ENCODE measurements around the gene FAM13A. TPM values are rescaled to one million over a fixed set of nuclear protein-coding genes. Genes with fewer than 3 reads are reported as not detected.

FAM13A gene
- total and polyA plus RNA-seq, 11 donors, result 3.7 to 30.4 (median 11.5) TPM

- DNase-seq (no peak), ATAC-seq (no peak)
- no peaks in the 10 kb centered on the region for H3K27me3 ChIP-seq
- no peak overlapping the region for H3K4me3 ChIP-seq
- H3K27ac ChIP-seq, result no peak overlapping the region
- no peak for TF ChIP-seq CTCF (IDR thresholded peaks at IDR 0.05)
- no peak for TF ChIP-seq POLR2A (IDR thresholded peaks at IDR 0.05)
- intact Hi-C loops (cut with DNase I), result no loop called here
- H3K36me3 ChIP-seq, result peaks cover 0 to 6% (median 0%) of the 10 kb centered on the region in 9 donors
- no peaks in the 10 kb centered on the region for H3K4me1 ChIP-seq
- H3K9me3 ChIP-seq, result peaks cover 0 to 17% (median 3%) of the 10 kb centered on the region in 12 donors
Measured at GRCh38 chr4:89031272-89031671, 25.7 kb downstream of the FAM13A start.

- Histone ChIP-seq H3K27me3 (no peaks in the 10 kb centered on the region), H3K4me3 (no peak overlapping the region), H3K36me3 (peaks cover 0 to 6% (median 0%) of the 10 kb centered on the region in 9 donors), H3K27ac (no peak overlapping the region), H3K4me1 (no peaks in the 10 kb centered on the region), H3K9me3 (peaks cover 0 to under 1% (median 0%) of the 10 kb centered on the region in 12 donors)
- 90 to 96% (median 94%) methylated on average over 4 of the region's 4 CpGs for WGBS, 4 donors
- no peak for DNase-seq
- no peak for TF ChIP-seq CTCF (IDR thresholded peaks at IDR 0.05)
- intact Hi-C loops (cut with DNase I), result loop anchor here in 8 of 10 donors (5.0 to 10.0 kb wide), 5 partner anchors 485 to 505 kb away; partner anchors contain the start of gene PYURF (in 3 of the 8)
- no peak for ATAC-seq
Measured at GRCh38 chr4:89029591-89029990, 27.4 kb downstream of the FAM13A start.

- Histone ChIP-seq H3K9me3 (no peaks in the 10 kb centered on the region), H3K4me3 (no peak overlapping the region), H3K36me3 (peaks cover 0 to 6% (median 0%) of the 10 kb centered on the region in 9 donors), H3K4me1 (peaks cover 0 to 20% (median 4%) of the 10 kb centered on the region in 12 donors), H3K27me3 (no peaks in the 10 kb centered on the region), H3K27ac (no peak overlapping the region)
- ATAC-seq (no peak), DNase-seq (no peak)
- TF ChIP-seq CTCF (IDR thresholded peaks at IDR 0.05) (no peak), POLR2A (IDR thresholded peaks at IDR 0.05) (no peak)
- intact Hi-C loops (cut with DNase I), result loop anchor here in 8 of 10 donors (5.0 to 10.0 kb wide), 5 partner anchors 482 to 502 kb away; partner anchors contain the start of gene PYURF (in 3 of the 8)
- WGBS, 4 donors, result 73 to 86% (median 80%) methylated on average over 3 of the region's 3 CpGs
Measured at GRCh38 chr4:89026542-89026941, 30.4 kb downstream of the FAM13A start.

GRCh38 chr4:89024051-89024675 lies 32.8 kb downstream of the FAM13A start:
- peak; percentile 92 to 96 (median 96) for ATAC-seq
- intact Hi-C loops (cut with DNase I), result loop anchor here (1.0 to 10.0 kb wide), 10 partner anchors 204 to 499 kb away; partner anchors contain the start of gene PYURF (in 3 of the 10)

More at GRCh38 chr4:89024051-89024675, 32.8 kb downstream of the FAM13A start:
- 19 to 31% (median 25%) methylated on average over 4 of the region's 4 CpGs for WGBS, 4 donors
- Histone ChIP-seq H3K4me3 (no peak overlapping the region), H3K27me3 (no peaks in the 10 kb centered on the region), H3K9me3 (no peaks in the 10 kb centered on the region), H3K27ac (no peak overlapping the region), H3K36me3 (peaks cover 0 to 14% (median 0%) of the 10 kb centered on the region in 9 donors), H3K4me1 (peaks cover 0 to 20% (median 4%) of the 10 kb centered on the region in 12 donors)
- TF ChIP-seq POLR2A (IDR thresholded peaks at IDR 0.05) (no peak), CTCF (IDR thresholded peaks at IDR 0.05) (peak; percentile 71 to 94 (median 84))
- DNase-seq, result peak in 3 of 5 donors; percentile 42 to 62 (median 44)

Measured in heart left ventricle (tissue), 16 donors.